GM12873 (cell line): Measurements from ENCODE around the gene RNF208.

ENCODE experiments used
- CTCF ChIP-seq: IDR thresholded peaks from 2 replicates; pipeline ENCODE4 v1.5.1; 2012; ENCODE audit warnings: low read depth, mild to moderate bottlenecking, moderate library complexity, low read length, control low read depth; ENCODE audit not compliant: insufficient read depth; ENCODE audit errors: missing control alignments

Gene RNF208

GRCh38 chr9:137222190-137223077 lies at the start of gene RNF208:
Gene RNF208, minus strand, starts transcription at chr9:137222240. Its CDS starts 1,028 bp downstream, at chr9:137221212.
- TF ChIP-seq CTCF = no peak

- TF ChIP-seq CTCF = no peak
Measured at GRCh38 chr9:137271696-137272076, 49.6 kb upstream of the RNF208 start.

GRCh38 chr9:137270929-137271695 lies 49.1 kb upstream of the RNF208 start:
- TF ChIP-seq CTCF = no peak

GRCh38 chr9:137269231-137269772 lies 47.3 kb upstream of the RNF208 start:
- TF ChIP-seq CTCF = no peak

- no peak for TF ChIP-seq CTCF
Measured at GRCh38 chr9:137268538-137269201, 46.6 kb upstream of the RNF208 start.

GRCh38 chr9:137267933-137268355 lies 45.9 kb upstream of the RNF208 start:
- no peak for TF ChIP-seq CTCF
